ENCODE measurements around the gene L3MBTL4. TPM values are rescaled to one million over a fixed set of nuclear protein-coding genes. Genes with fewer than 3 reads are reported as not detected.

The L3MBTL4 gene
- total RNA-seq, 1 donor from 2014 or later: not detected

DNA sequence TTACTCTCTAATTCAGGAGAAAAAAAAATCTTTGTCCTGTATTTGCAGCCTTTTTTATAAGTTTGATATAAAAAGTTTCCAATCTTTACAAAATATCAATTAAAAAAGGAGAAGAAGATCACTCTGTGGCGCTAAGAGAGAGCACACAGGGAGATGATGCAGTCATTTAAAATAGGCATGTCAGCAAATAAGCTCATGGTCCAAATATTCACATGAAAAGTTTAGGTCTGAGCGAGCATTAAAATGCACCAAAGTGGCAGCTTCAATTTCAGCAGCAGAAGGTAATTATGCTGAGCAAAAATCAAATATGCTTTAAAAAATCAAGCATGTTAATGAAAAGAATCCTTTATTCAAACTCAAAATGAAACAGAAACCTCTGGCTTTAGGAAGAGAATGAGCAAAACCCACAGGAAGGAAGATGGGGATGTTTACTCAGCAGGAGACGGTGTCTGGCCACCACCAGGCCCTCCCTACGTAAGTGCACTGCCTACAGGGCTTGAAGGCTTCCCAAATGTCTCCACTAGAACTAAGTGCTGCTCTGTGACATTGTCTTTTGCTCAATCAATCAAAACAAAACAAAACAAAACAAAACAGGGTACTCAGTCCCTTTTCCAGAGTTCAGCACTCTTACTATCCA lies 120.4 kb downstream of the L3MBTL4 start:
- no peaks in the 10 kb centered on the region for H3K9me3 ChIP-seq
- TF ChIP-seq, protein P1, sequence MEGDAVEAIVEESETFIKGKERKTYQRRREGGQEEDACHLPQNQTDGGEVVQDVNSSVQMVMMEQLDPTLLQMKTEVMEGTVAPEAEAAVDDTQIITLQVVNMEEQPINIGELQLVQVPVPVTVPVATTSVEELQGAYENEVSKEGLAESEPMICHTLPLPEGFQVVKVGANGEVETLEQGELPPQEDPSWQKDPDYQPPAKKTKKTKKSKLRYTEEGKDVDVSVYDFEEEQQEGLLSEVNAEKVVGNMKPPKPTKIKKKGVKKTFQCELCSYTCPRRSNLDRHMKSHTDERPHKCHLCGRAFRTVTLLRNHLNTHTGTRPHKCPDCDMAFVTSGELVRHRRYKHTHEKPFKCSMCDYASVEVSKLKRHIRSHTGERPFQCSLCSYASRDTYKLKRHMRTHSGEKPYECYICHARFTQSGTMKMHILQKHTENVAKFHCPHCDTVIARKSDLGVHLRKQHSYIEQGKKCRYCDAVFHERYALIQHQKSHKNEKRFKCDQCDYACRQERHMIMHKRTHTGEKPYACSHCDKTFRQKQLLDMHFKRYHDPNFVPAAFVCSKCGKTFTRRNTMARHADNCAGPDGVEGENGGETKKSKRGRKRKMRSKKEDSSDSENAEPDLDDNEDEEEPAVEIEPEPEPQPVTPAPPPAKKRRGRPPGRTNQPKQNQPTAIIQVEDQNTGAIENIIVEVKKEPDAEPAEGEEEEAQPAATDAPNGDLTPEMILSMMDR (IDR thresholded peaks at IDR 0.05): no peak
- H3K27me3 ChIP-seq: no peaks in the 10 kb centered on the region
- no peaks in the 10 kb centered on the region for H3K36me3 ChIP-seq
- H3K4me3 ChIP-seq: no peak overlapping the region
- H3K27ac ChIP-seq: no peak overlapping the region
- intact Hi-C loops (cut with DNase I): no loop called here
- DNase-seq (ENCODE audit: low spot score in 2 of 2): no peak
- H3K4me1 ChIP-seq: no peaks in the 10 kb centered on the region

DNA sequence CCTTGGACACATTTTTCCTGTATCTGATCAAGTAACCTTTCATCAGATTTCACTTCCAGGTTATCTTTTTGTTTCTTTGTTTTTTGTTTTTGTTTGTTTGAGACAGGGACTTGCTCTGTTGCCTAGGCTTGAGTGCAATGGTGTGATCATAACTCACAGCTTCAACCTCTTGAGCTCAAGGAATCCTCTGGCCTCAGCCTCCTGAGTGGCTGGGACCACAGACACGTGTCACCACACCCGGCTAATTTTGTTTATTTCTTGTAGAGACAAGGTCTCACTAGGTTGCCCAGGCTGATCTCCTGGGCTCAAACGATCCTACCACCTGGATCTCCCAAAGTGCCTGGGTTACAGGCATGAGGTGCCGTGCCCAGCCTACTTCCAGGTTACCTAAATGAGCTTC lies 124.9 kb downstream of the L3MBTL4 start:
- intact Hi-C loops (cut with DNase I): loop anchor here (10.0 kb wide), 1 partner anchor 65 kb away; no protein-coding TSS in a partner anchor
- Histone ChIP-seq H3K9me3 (no peaks in the 10 kb centered on the region), H3K4me3 (no peak overlapping the region), H3K36me3 (no peaks in the 10 kb centered on the region), H3K4me1 (no peaks in the 10 kb centered on the region), H3K27me3 (no peaks in the 10 kb centered on the region), H3K27ac (no peak overlapping the region)
- DNase-seq (ENCODE audit: low spot score in 2 of 2): no peak
- TF ChIP-seq, protein P1 (IDR thresholded peaks at IDR 0.05): no peak

DNA sequence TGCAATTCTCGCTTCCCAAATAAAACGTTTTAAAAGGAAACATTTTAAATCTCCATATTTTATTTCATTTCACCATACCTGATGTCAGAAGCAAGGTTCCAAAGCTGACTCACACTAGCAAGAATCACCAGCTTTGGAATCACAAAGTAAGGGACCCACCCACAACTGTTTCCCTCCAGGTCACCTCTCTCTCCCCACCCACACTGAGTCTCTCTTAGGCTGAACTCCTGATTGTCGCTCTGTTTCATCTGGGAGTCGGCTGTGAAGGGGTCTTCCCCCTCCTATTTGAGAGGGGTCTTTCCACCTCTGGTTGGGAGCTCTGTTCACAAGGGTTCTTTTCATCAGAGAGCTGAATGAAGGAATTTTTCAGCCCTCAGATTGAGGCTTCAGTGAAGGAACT lies 128.1 kb downstream of the L3MBTL4 start:
- H3K4me3 ChIP-seq: no peak overlapping the region
- no peaks in the 10 kb centered on the region for H3K27me3 ChIP-seq
- H3K27ac ChIP-seq: no peak overlapping the region
- H3K4me1 ChIP-seq: no peaks in the 10 kb centered on the region
- TF ChIP-seq, protein P1 (IDR thresholded peaks at IDR 0.05): no peak
- H3K9me3 ChIP-seq: no peaks in the 10 kb centered on the region
- DNase-seq (ENCODE audit: low spot score in 2 of 2): no peak
- H3K36me3 ChIP-seq: no peaks in the 10 kb centered on the region
- intact Hi-C loops (cut with DNase I): loop anchor here (10.0 kb wide), 1 partner anchor 62 kb away; no protein-coding TSS in a partner anchor

DNA sequence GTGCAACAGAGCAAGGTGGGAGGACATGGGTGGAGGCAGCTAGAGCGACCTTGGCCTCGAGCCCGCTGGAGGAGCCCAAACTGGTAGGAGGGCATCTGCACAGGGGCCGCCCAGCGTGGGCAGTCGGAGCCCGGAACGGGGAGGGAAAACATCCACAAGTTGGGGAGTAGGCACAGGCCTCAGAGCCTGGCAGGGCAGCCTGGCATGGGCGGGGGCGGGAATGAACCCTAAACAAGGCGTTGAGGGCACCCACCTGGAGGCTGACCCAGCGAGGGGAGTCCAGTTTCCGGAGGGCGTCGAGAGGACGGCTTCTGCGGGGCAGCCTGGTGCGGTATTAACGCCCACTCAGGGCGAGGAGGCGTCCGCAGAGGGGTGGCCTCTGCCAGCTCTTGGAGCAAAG lies 129.9 kb downstream of the L3MBTL4 start:
- DNase-seq (ENCODE audit: low spot score in 2 of 2): no peak
- no peak overlapping the region for H3K4me3 ChIP-seq
- no peaks in the 10 kb centered on the region for H3K9me3 ChIP-seq
- intact Hi-C loops (cut with DNase I): loop anchor here (10.0 kb wide), 1 partner anchor 60 kb away; no protein-coding TSS in a partner anchor
- H3K27me3 ChIP-seq: no peaks in the 10 kb centered on the region
- no peak overlapping the region for H3K27ac ChIP-seq
- no peaks in the 10 kb centered on the region for H3K4me1 ChIP-seq
- H3K36me3 ChIP-seq: no peaks in the 10 kb centered on the region
- TF ChIP-seq, protein P1 (IDR thresholded peaks at IDR 0.05): no peak

DNA sequence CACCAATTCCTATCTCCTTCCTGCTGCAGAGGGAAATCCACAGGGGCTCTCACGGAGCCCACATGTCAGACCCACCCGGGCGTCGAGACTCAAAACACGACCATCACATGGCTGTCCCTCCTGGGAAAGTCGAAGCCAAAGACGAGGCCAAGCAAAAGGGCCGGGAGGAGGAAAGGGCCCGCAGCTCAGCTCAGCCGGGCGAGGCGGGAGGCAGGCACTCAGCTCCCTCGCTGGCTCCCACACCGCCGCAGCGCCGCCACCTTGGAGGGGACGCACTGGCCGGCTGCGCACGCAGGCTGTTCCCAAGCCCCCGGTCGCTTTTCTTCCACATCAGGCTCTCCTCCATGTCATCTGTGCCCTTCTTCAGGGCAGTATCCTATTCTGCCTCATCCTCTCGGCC lies 130.4 kb downstream of the L3MBTL4 start:
- intact Hi-C loops (cut with DNase I): loop anchor here (10.0 kb wide), 1 partner anchor 59 kb away; no protein-coding TSS in a partner anchor
- Histone ChIP-seq H3K36me3 (no peaks in the 10 kb centered on the region), H3K27ac (no peak overlapping the region), H3K27me3 (no peaks in the 10 kb centered on the region), H3K4me1 (no peaks in the 10 kb centered on the region), H3K4me3 (no peak overlapping the region), H3K9me3 (no peaks in the 10 kb centered on the region)
- TF ChIP-seq, protein P1 (IDR thresholded peaks at IDR 0.05): no peak
- no peak for DNase-seq (ENCODE audit: low spot score in 2 of 2)

Measured in ascending aorta (tissue), 2 donors.